Ovary (tissue), 3 donors: ENCODE results near the gene PDXP.

ENCODE experiments used
- EP300 ChIP-seq: sonication (generic); formaldehyde crosslinking; IDR thresholded peaks from one replicate; pipeline ENCODE4 v1.6.1; 2017; ENCODE audit warnings: antibody characterized with exemption
- POLR2A ChIP-seq: fragments of 450-650 bp; IDR thresholded peaks from one replicate; pipeline ENCODE4 v1.6.1; 2017; ENCODE audit warnings: antibody characterized with exemption, mild to moderate bottlenecking, moderate library complexity
- TF ChIP-seq, protein P1 (sequence below), 3 donors: fragments of 450-650 bp in 2 of 3; fragments of 200-600 bp in 1 of 3; IDR thresholded peaks; one replicate each; pipeline versions ENCODE4 v1.5.1 to v1.8.0; 2016 to 2022; ENCODE audit warnings: antibody characterized with exemption in 3 of 3, mild to moderate bottlenecking in 1 of 3
- donor health status: DM: no; HTN: no; CAD: no.

DNA sequence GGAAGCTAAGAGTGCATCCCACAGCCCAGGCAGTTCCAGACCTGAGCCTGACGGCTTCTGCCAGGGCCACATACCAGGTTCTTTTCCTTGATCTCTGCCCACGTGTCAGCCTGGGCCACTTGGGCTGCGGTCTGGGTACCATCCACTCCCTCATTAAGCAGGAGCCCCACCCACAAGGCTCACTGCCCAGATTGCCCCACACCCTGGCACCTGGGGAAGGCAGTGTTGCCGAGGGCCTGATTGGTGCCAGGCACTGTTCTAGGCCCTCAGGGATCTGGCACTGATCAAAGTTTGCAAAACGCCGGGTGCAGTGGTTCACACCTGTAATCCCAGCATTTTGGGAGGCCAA lies 34.5 kb upstream of the PDXP start:
- TF ChIP-seq, protein P1, sequence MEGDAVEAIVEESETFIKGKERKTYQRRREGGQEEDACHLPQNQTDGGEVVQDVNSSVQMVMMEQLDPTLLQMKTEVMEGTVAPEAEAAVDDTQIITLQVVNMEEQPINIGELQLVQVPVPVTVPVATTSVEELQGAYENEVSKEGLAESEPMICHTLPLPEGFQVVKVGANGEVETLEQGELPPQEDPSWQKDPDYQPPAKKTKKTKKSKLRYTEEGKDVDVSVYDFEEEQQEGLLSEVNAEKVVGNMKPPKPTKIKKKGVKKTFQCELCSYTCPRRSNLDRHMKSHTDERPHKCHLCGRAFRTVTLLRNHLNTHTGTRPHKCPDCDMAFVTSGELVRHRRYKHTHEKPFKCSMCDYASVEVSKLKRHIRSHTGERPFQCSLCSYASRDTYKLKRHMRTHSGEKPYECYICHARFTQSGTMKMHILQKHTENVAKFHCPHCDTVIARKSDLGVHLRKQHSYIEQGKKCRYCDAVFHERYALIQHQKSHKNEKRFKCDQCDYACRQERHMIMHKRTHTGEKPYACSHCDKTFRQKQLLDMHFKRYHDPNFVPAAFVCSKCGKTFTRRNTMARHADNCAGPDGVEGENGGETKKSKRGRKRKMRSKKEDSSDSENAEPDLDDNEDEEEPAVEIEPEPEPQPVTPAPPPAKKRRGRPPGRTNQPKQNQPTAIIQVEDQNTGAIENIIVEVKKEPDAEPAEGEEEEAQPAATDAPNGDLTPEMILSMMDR (IDR thresholded peaks at IDR 0.05) = no peak
- TF ChIP-seq POLR2A (no peak), EP300 (no peak)
